Mesendoderm (in vitro differentiated cells): ENCODE results near the gene DOK5.

Source experiments
- DNase-seq: peaks from one replicate; pipeline ENCODE4 v3.0.0; 2013
- H2AK5ac ChIP-seq: 2 replicates; pipeline ENCODE4 v1.6.1; 2013; ENCODE audit warnings: low read length, inconsistent platforms
- H2BK120ac ChIP-seq: 2 replicates; pipeline ENCODE4 v1.6.1; 2013; ENCODE audit warnings: low read depth, mild to moderate bottlenecking, low read length, moderate library complexity, mixed read lengths
- H2BK15ac ChIP-seq: replicated peaks from 2 replicates; pipeline ENCODE4 v1.6.1; 2013; ENCODE audit warnings: low read depth, mild to moderate bottlenecking, moderate library complexity
- H2BK5ac ChIP-seq: 2 replicates; pipeline ENCODE4 v1.6.1; 2013; ENCODE audit warnings: low read length, inconsistent platforms
- H3K18ac ChIP-seq: 2 replicates; pipeline ENCODE4 v1.6.1; 2013; ENCODE audit warnings: mild to moderate bottlenecking, low read length, mixed read lengths
- H3K23ac ChIP-seq: one replicate; pipeline ENCODE4 v1.6.1; 2013; ENCODE audit warnings: low read length
- H3K27ac ChIP-seq: 2 replicates; pipeline ENCODE4 v1.5.1; 2013; ENCODE audit warnings: low read depth, mild to moderate bottlenecking, inconsistent platforms, low read length, moderate library complexity
- H3K27me3 ChIP-seq: 2 replicates; pipeline ENCODE4 v1.6.1; 2013; ENCODE audit warnings: low read length, control low read depth, mild to moderate bottlenecking, inconsistent platforms; ENCODE audit not compliant: insufficient read depth, poor library complexity
- H3K36me3 ChIP-seq: 2 replicates; pipeline ENCODE4 v1.6.1; 2013; ENCODE audit warnings: low read length, inconsistent platforms; ENCODE audit not compliant: control insufficient read depth, insufficient read depth
- H3K4ac ChIP-seq: one replicate; pipeline ENCODE4 v1.6.1; 2013; ENCODE audit warnings: low read depth, mild to moderate bottlenecking, low read length, moderate library complexity
- H3K4me1 ChIP-seq: 2 replicates; pipeline ENCODE4 v1.6.1; 2013; ENCODE audit warnings: low read depth, low read length, inconsistent platforms; ENCODE audit not compliant: control insufficient read depth
- H3K4me2 ChIP-seq: 2 replicates; pipeline ENCODE4 v1.6.1; 2013; ENCODE audit warnings: low read length
- H3K4me3 ChIP-seq: 2 replicates; pipeline ENCODE4 v1.5.1; 2013; ENCODE audit warnings: mild to moderate bottlenecking, low read length
- H3K56ac ChIP-seq: one replicate; pipeline ENCODE4 v1.6.1; 2013; ENCODE audit warnings: low read length
- H3K79me1 ChIP-seq: 2 replicates; pipeline ENCODE4 v1.6.1; 2013; ENCODE audit warnings: low read length, inconsistent platforms
- H3K79me2 ChIP-seq: 2 replicates; pipeline ENCODE4 v1.6.1; 2013; ENCODE audit warnings: mild to moderate bottlenecking, low read length; ENCODE audit not compliant: control insufficient read depth, insufficient read depth
- H3K9ac ChIP-seq: 2 replicates; pipeline ENCODE4 v1.6.1; 2013; ENCODE audit warnings: low read length, inconsistent platforms
- H4K5ac ChIP-seq: one replicate; pipeline ENCODE4 v1.6.1; 2013; ENCODE audit warnings: low read length
- H4K8ac ChIP-seq: one replicate; pipeline ENCODE4 v1.6.1; 2013; ENCODE audit warnings: low read depth, mild to moderate bottlenecking, control low read depth, low read length, moderate library complexity
- WGBS: extraction: QIAGEN DNeasy Blood & Tissue Kit; methylation state at CpG from one replicate; pipeline ENCODE4 v1.1.7; 2013; ENCODE audit warnings: low lambda C conversion rate, missing lambda C conversion rate; ENCODE audit not compliant: insufficient coverage; ENCODE audit errors: extremely low coverage; 5-methylcytosine and 5-hydroxymethylcytosine counted together

Gene DOK5

DNA sequence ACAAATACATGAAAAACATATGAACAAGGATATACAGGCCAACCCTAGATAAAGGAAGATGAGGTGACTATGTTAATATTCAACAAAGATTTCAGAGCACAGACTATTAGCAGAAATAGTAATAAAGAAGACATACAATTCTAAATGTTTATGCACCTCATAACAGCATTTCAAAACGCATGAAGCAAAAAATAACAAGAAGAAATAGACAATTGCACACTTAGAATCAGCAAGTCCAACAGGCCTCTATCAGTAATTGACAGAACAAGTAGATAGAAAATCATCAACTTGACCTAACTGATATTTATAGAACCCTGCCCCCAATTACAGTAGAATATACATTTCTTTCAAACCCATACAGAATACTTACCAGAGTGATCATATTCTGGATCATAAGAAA is 11.4 kb upstream of the DOK5 start:
- no peak overlapping the region for H3K4me2 ChIP-seq
- no peak overlapping the region for H2BK120ac ChIP-seq
- no peak overlapping the region for H3K27ac ChIP-seq
- H3K4ac ChIP-seq: no peak overlapping the region
- H3K23ac ChIP-seq: no peak overlapping the region
- no CpG with 5 or more reads among the region's 1 CpG for WGBS
- no peaks in the 10 kb centered on the region for H3K36me3 ChIP-seq
- H4K5ac ChIP-seq: no peak overlapping the region
- DNase-seq: no peak
- H4K8ac ChIP-seq: no peak overlapping the region
- no peak overlapping the region for H3K18ac ChIP-seq
- no peaks in the 10 kb centered on the region for H3K27me3 ChIP-seq
- H3K56ac ChIP-seq: no peak overlapping the region
- H2BK15ac ChIP-seq: no peak overlapping the region
- no peak overlapping the region for H2BK5ac ChIP-seq
- no peak overlapping the region for H3K9ac ChIP-seq
- no peak overlapping the region for H2AK5ac ChIP-seq
- H3K4me3 ChIP-seq: no peak overlapping the region
- no peaks in the 10 kb centered on the region for H3K4me1 ChIP-seq
- no peaks in the 10 kb centered on the region for H3K79me2 ChIP-seq
- no peaks in the 10 kb centered on the region for H3K79me1 ChIP-seq

DNA sequence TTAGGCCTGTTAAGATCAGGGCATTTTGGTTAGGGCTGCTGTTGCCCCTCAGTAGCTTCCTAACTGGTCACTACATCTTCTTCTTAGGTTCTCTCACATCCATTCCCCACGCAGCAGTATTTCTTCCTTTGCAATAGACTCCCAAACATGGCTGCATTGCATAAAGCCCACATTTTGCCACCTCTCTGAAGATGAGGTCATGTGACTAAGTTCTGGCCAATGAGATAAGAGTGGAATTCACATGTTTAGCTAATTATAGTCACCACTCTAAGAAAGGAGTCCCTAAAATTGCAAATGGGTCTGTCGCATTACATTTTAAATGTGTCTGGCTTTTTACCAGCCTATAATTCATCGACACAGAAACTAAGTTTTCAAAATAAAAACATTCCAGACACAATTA is 9.3 kb upstream of the DOK5 start:
- H2BK5ac ChIP-seq: no peak overlapping the region
- no peak overlapping the region for H4K8ac ChIP-seq
- no peaks in the 10 kb centered on the region for H3K79me1 ChIP-seq
- no peak overlapping the region for H3K4me3 ChIP-seq
- no peak overlapping the region for H4K5ac ChIP-seq
- no peak overlapping the region for H3K4me2 ChIP-seq
- no peaks in the 10 kb centered on the region for H3K4me1 ChIP-seq
- H3K27ac ChIP-seq: no peak overlapping the region
- no CpG with 5 or more reads among the region's 3 CpGs for WGBS
- H3K56ac ChIP-seq: no peak overlapping the region
- H2BK15ac ChIP-seq: no peak overlapping the region
- no peak overlapping the region for H3K9ac ChIP-seq
- H2BK120ac ChIP-seq: no peak overlapping the region
- no peaks in the 10 kb centered on the region for H3K27me3 ChIP-seq
- H3K4ac ChIP-seq: no peak overlapping the region
- no peaks in the 10 kb centered on the region for H3K36me3 ChIP-seq
- DNase-seq: no peak
- H2AK5ac ChIP-seq: no peak overlapping the region
- no peak overlapping the region for H3K18ac ChIP-seq
- no peak overlapping the region for H3K23ac ChIP-seq
- no peaks in the 10 kb centered on the region for H3K79me2 ChIP-seq

DNA sequence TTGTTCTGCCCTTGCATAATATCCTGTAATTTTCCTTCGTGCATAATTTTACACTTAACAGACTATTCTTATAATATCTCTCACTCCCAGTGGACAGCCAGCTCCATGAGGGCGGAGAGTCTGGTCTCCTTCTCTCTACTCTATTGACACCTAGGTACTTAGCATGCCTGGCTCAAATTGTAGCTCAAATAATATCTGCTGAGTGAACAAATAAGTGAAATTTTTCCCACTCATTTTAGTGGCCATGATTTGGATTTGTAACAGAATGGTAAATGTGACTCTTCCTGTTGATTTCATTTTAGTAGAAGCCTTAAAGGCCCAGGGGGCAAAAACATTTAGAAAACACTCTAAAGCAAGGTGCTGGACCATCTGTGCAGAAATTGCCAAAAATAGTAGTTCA is 7.8 kb upstream of the DOK5 start:
- Histone ChIP-seq H3K23ac (no peak overlapping the region), H3K4me2 (no peak overlapping the region), H3K18ac (no peak overlapping the region), H3K4ac (no peak overlapping the region), H3K4me1 (no peaks in the 10 kb centered on the region), H3K36me3 (no peaks in the 10 kb centered on the region), H3K9ac (no peak overlapping the region), H3K27ac (no peak overlapping the region), H3K79me1 (no peaks in the 10 kb centered on the region), H3K4me3 (no peak overlapping the region), H3K79me2 (no peaks in the 10 kb centered on the region), H3K27me3 (no peaks in the 10 kb centered on the region), H2BK15ac (no peak overlapping the region), H2BK120ac (no peak overlapping the region), H4K5ac (no peak overlapping the region), H2BK5ac (no peak overlapping the region), H2AK5ac (no peak overlapping the region), H4K8ac (no peak overlapping the region), H3K56ac (no peak overlapping the region)
- no CpG with 5 or more reads among the region's 2 CpGs for WGBS
- no peak for DNase-seq

DNA sequence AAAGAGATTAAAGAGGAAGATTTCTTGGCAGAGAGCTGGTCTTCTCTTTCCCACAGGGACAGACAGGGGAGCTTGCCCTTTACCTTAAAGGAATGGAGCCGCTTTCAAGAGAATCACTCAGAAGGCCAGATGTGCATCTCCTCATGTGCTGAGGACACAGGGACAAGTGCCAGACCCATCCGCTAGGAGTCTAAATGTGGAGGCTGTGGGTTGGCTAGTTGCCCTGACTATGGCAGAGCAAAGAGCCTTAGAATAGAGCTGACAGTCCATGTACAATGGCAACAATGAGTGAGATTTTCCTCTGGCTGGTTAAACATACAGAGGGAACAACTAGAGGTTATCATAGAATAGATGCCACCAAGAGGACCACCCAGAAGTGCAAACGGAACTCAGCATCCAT is 7.3 kb upstream of the DOK5 start:
- Histone ChIP-seq H4K8ac (no peak overlapping the region), H3K27me3 (no peaks in the 10 kb centered on the region), H3K4ac (no peak overlapping the region), H3K79me2 (no peaks in the 10 kb centered on the region), H3K18ac (no peak overlapping the region), H4K5ac (no peak overlapping the region), H3K4me2 (no peak overlapping the region), H2BK5ac (no peak overlapping the region), H2BK120ac (no peak overlapping the region), H3K4me3 (no peak overlapping the region), H3K27ac (no peak overlapping the region), H2AK5ac (no peak overlapping the region), H3K56ac (no peak overlapping the region), H3K23ac (no peak overlapping the region), H3K36me3 (no peaks in the 10 kb centered on the region), H3K4me1 (no peaks in the 10 kb centered on the region), H2BK15ac (no peak overlapping the region), H3K9ac (no peak overlapping the region), H3K79me1 (no peaks in the 10 kb centered on the region)
- no peak for DNase-seq
- WGBS: no CpG with 5 or more reads among the region's 3 CpGs

DNA sequence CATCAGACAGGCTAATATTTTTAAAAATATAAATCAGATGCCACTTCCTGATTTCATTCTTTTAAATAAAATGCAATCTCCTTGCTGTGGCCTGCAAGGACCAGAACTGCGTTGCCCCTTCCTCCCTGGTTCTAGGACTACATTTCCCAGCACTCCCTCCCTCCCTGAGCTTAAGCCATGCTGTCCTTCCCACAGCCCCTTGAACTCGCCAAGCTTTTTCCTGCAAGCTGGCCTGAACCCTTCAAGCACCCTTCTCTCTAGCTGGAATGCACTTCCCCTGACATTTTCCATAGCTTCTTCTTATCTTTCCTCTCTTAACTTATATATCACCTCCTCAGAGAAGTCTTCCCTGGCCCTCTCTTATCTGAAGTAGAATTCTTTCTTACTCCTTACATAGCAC is 6.1 kb upstream of the DOK5 start:
- Histone ChIP-seq H2AK5ac (no peak overlapping the region), H3K79me1 (no peaks in the 10 kb centered on the region), H4K5ac (no peak overlapping the region), H2BK15ac (no peak overlapping the region), H3K18ac (no peak overlapping the region), H3K4me1 (no peaks in the 10 kb centered on the region), H3K4me3 (no peak overlapping the region), H3K4ac (no peak overlapping the region), H3K27ac (no peak overlapping the region), H2BK5ac (no peak overlapping the region), H3K27me3 (no peaks in the 10 kb centered on the region), H3K79me2 (no peaks in the 10 kb centered on the region), H3K4me2 (no peak overlapping the region), H4K8ac (no peak overlapping the region), H3K36me3 (no peaks in the 10 kb centered on the region), H3K23ac (no peak overlapping the region), H2BK120ac (no peak overlapping the region), H3K9ac (no peak overlapping the region), H3K56ac (no peak overlapping the region)
- WGBS: no CpG with 5 or more reads among the region's 2 CpGs
- DNase-seq: peak; percentile 77

DNA sequence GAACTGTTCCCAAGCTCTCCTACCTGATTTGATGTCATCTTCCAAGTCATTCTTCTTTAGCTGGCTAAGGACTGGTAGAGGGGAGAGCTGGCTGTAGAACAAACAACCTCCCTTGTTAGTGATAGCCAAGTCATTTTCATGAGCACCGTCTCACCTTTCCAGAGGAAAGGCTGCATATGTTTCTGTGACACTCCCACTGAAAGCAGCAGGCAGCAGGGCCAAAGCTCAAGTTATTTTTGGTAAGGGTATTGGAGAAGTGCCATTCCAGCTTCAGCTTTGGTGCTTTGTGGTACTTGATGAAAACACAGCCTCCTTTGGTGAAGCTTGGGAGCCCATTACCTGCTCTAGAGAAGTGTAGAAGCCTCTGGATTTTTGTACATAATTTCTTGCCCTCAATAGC is 5.4 kb upstream of the DOK5 start:
- Histone ChIP-seq H3K4ac (no peak overlapping the region), H2AK5ac (no peak overlapping the region), H3K79me1 (no peaks in the 10 kb centered on the region), H2BK5ac (no peak overlapping the region), H3K4me3 (no peak overlapping the region), H4K8ac (no peak overlapping the region), H3K23ac (no peak overlapping the region), H3K18ac (no peak overlapping the region), H2BK120ac (no peak overlapping the region), H3K9ac (no peak overlapping the region), H3K4me2 (no peak overlapping the region), H3K56ac (no peak overlapping the region), H3K79me2 (no peaks in the 10 kb centered on the region), H3K27ac (no peak overlapping the region), H2BK15ac (no peak overlapping the region), H3K4me1 (no peaks in the 10 kb centered on the region), H3K36me3 (no peaks in the 10 kb centered on the region), H3K27me3 (no peaks in the 10 kb centered on the region), H4K5ac (no peak overlapping the region)
- DNase-seq: no peak
- no CpG with 5 or more reads among the region's 1 CpG for WGBS
